Measurements from ENCODE around the gene CDH4. TPM values are rescaled to one million over a fixed set of nuclear protein-coding genes. Genes with fewer than 3 reads are reported as not detected.
A peak's percentile ranks its signal among the peaks of the same experiment; 100 is the strongest.

Gene CDH4
- total RNA-seq, 1 donor from 2014 or later, result 2.9 TPM

- H3K9me3 ChIP-seq (ENCODE audit: low read depth), result no peaks in the 10 kb centered on the region
- Mint-ChIP-seq H3K27me3 (ENCODE audit: insufficient read depth, low read depth) (peaks cover 10% of the 10 kb centered on the region), H3K36me3 (no peaks in the 10 kb centered on the region), H3K9me3 (no peaks in the 10 kb centered on the region), H3K27ac (no peak overlapping the region), H3K4me1 (peaks cover 9% of the 10 kb centered on the region), H3K4me3 (no peak overlapping the region)
- no peaks in the 10 kb centered on the region for H3K79me2 ChIP-seq (ENCODE audit: low read depth)
- H3K9ac ChIP-seq, result no peak overlapping the region
- H3K27me3 ChIP-seq, result no peaks in the 10 kb centered on the region
- TF ChIP-seq EZH2 (IDR thresholded peaks at IDR 0.05) (no peak), EZH2phosphoT487 (IDR thresholded peaks at IDR 0.05) (no peak), CTCF (IDR thresholded peaks at IDR 0.05) (no peak)
- no peak overlapping the region for H3K4me2 ChIP-seq
- H3F3A ChIP-seq (ENCODE audit: low read depth), result no peaks in the 10 kb centered on the region
- no peak overlapping the region for H2AFZ ChIP-seq (replicated peaks)
- peak; percentile 42 for DNase-seq (ENCODE audit: low spot score)
- no peaks in the 10 kb centered on the region for H4K20me1 ChIP-seq (ENCODE audit: low read depth)
- peaks cover 4% of the 10 kb centered on the region for H3K4me1 ChIP-seq
- H3K27ac ChIP-seq, result no peak overlapping the region
- no peak overlapping the region for H3K4me3 ChIP-seq
- no peaks in the 10 kb centered on the region for H3K36me3 ChIP-seq
Measured at GRCh38 chr20:61797200-61797599, 545.1 kb downstream of the CDH4 start.

- no peak overlapping the region for H3K9ac ChIP-seq
- no peaks in the 10 kb centered on the region for H4K20me1 ChIP-seq (ENCODE audit: low read depth)
- no peaks in the 10 kb centered on the region for H3K27me3 ChIP-seq
- no peaks in the 10 kb centered on the region for H3K36me3 Mint-ChIP-seq
- no peak overlapping the region for H3K4me3 ChIP-seq
- peaks cover 9% of the 10 kb centered on the region for H3K4me1 Mint-ChIP-seq
- peaks cover 6% of the 10 kb centered on the region for H3K4me1 ChIP-seq
- H3K9me3 Mint-ChIP-seq, result no peaks in the 10 kb centered on the region
- no peak for DNase-seq (ENCODE audit: low spot score)
- no peak overlapping the region for H2AFZ ChIP-seq (replicated peaks)
- no peak overlapping the region for H3K4me3 Mint-ChIP-seq
- H3K4me2 ChIP-seq, result no peak overlapping the region
- no peak overlapping the region for H3K27ac Mint-ChIP-seq
- no peaks in the 10 kb centered on the region for H3K36me3 ChIP-seq
- H3K27me3 Mint-ChIP-seq (ENCODE audit: insufficient read depth, low read depth), result peaks cover 10% of the 10 kb centered on the region
- no peak for TF ChIP-seq CTCF (IDR thresholded peaks at IDR 0.05)
- TF ChIP-seq EZH2 (IDR thresholded peaks at IDR 0.05), result no peak
- TF ChIP-seq EZH2phosphoT487 (IDR thresholded peaks at IDR 0.05), result no peak
- H3K79me2 ChIP-seq (ENCODE audit: low read depth), result no peaks in the 10 kb centered on the region
- no peak overlapping the region for H3K27ac ChIP-seq
- no peaks in the 10 kb centered on the region for H3K9me3 ChIP-seq (ENCODE audit: low read depth)
- H3F3A ChIP-seq (ENCODE audit: low read depth), result no peaks in the 10 kb centered on the region
Measured at GRCh38 chr20:61797971-61798411, 545.9 kb downstream of the CDH4 start.

- Mint-ChIP-seq H3K4me1 (peaks cover 15% of the 10 kb centered on the region), H3K27ac (no peak overlapping the region), H3K36me3 (no peaks in the 10 kb centered on the region), H3K27me3 (ENCODE audit: insufficient read depth, low read depth) (peaks cover 10% of the 10 kb centered on the region), H3K4me3 (no peak overlapping the region), H3K9me3 (no peaks in the 10 kb centered on the region)
- Histone ChIP-seq H3K27me3 (peaks cover 3% of the 10 kb centered on the region), H3K27ac (no peak overlapping the region), H3K36me3 (no peaks in the 10 kb centered on the region), H3K79me2 (ENCODE audit: low read depth) (no peaks in the 10 kb centered on the region), H4K20me1 (ENCODE audit: low read depth) (peaks cover 6% of the 10 kb centered on the region), H3K4me3 (no peak overlapping the region), H2AFZ (replicated peaks) (no peak overlapping the region), H3K4me1 (peaks cover 12% of the 10 kb centered on the region), H3K9ac (no peak overlapping the region), H3F3A (ENCODE audit: low read depth) (peaks cover 5% of the 10 kb centered on the region), H3K4me2 (no peak overlapping the region), H3K9me3 (ENCODE audit: low read depth) (no peaks in the 10 kb centered on the region)
- peak; percentile 35 for DNase-seq (ENCODE audit: low spot score)
- TF ChIP-seq EZH2phosphoT487 (IDR thresholded peaks at IDR 0.05) (no peak), EZH2 (IDR thresholded peaks at IDR 0.05) (no peak), CTCF (IDR thresholded peaks at IDR 0.05) (no peak)
Measured at GRCh38 chr20:61798632-61799031, 546.6 kb downstream of the CDH4 start.

Data from neural progenitor cell (in vitro differentiated cells).